H9 (cell line): ENCODE measurements around the gene KPNA2. TPM values are rescaled to one million over a fixed set of nuclear protein-coding genes. Genes with fewer than 3 reads are reported as not detected.
A peak's percentile ranks its signal among the peaks of the same experiment; 100 is the strongest.
"Not testable (repeated sequence)": the region's sequence is repeated elsewhere in the genome, so short reads cannot be mapped to it uniquely, and the experiment has no call there.

Experiments used
- DNase-seq: peaks from one replicate; pipeline ENCODE4 v3.0.0-alpha.2; 2017
- H2AFZ ChIP-seq: one replicate; pipeline ENCODE4 v1.6.1; 2013; ENCODE audit warnings: mild to moderate bottlenecking, low read length, control low read depth, moderate library complexity
- H2AK5ac ChIP-seq: 2 replicates; pipeline ENCODE4 v1.6.1; 2013; ENCODE audit warnings: low read length, control low read depth, mixed read lengths; ENCODE audit not compliant: insufficient read length
- H2BK120ac ChIP-seq: one replicate; pipeline ENCODE4 v1.6.1; 2013; ENCODE audit warnings: low read depth, mild to moderate bottlenecking, low read length, control low read depth, inconsistent platforms; ENCODE audit not compliant: poor library complexity, severe bottlenecking
- H2BK12ac ChIP-seq: 2 replicates; pipeline ENCODE4 v1.6.1; 2013; ENCODE audit warnings: low read length, control low read depth, mixed read lengths, low read depth; ENCODE audit not compliant: insufficient read length
- H2BK15ac ChIP-seq: 2 replicates; pipeline ENCODE4 v1.6.1; 2013; ENCODE audit warnings: low read depth, low read length, control low read depth
- H2BK20ac ChIP-seq: one replicate; pipeline ENCODE4 v1.6.1; 2013; ENCODE audit warnings: low read depth, mild to moderate bottlenecking, low read length, control low read depth, inconsistent platforms; ENCODE audit not compliant: poor library complexity, severe bottlenecking
- H2BK5ac ChIP-seq: 2 replicates; pipeline ENCODE4 v1.6.1; 2013; ENCODE audit warnings: low read length, control low read depth, mixed read lengths; ENCODE audit not compliant: insufficient read length
- H3K14ac ChIP-seq: 2 replicates; pipeline ENCODE4 v1.6.1; 2013; ENCODE audit warnings: low read length, control low read depth; ENCODE audit not compliant: insufficient read depth
- H3K18ac ChIP-seq: 2 replicates; pipeline ENCODE4 v1.6.1; 2013; ENCODE audit warnings: low read depth, mild to moderate bottlenecking, mixed read lengths, low read length, control low read depth; ENCODE audit not compliant: insufficient read length
- H3K23ac ChIP-seq: 2 replicates; pipeline ENCODE4 v1.6.1; 2013; ENCODE audit warnings: low read length, control low read depth, mixed read lengths, low read depth; ENCODE audit not compliant: insufficient read length
- H3K23me2 ChIP-seq: 2 replicates; pipeline ENCODE4 v1.6.1; 2013; ENCODE audit warnings: low read depth, mild to moderate bottlenecking, mixed read lengths, low read length, control low read depth; ENCODE audit not compliant: insufficient read length, poor library complexity, severe bottlenecking
- H3K27ac ChIP-seq: 2 replicates; pipeline ENCODE4 v1.5.1; 2013; ENCODE audit warnings: low read length, control low read depth, mixed read lengths, low read depth; ENCODE audit not compliant: insufficient read length
- H3K27me3 ChIP-seq: 2 replicates; pipeline ENCODE4 v1.6.1; 2013; ENCODE audit warnings: low read length, control low read depth, inconsistent platforms; ENCODE audit not compliant: insufficient read depth
- H3K4ac ChIP-seq: 2 replicates; pipeline ENCODE4 v1.6.1; 2013; ENCODE audit warnings: low read depth, mild to moderate bottlenecking, control low read depth, inconsistent platforms, low read length, moderate library complexity
- H3K4me1 ChIP-seq: 2 replicates; pipeline ENCODE4 v1.6.1; 2013; ENCODE audit warnings: low read length, control low read depth, inconsistent platforms; ENCODE audit not compliant: insufficient read depth
- H3K4me2 ChIP-seq: 2 replicates; pipeline ENCODE4 v1.6.1; 2013; ENCODE audit warnings: low read length, control low read depth, mixed read lengths; ENCODE audit not compliant: insufficient read length, insufficient read depth
- H3K56ac ChIP-seq: 2 replicates; pipeline ENCODE4 v1.6.1; 2013; ENCODE audit warnings: low read depth, mild to moderate bottlenecking, mixed read lengths, low read length, control low read depth; ENCODE audit not compliant: insufficient read length
- H3K79me1 ChIP-seq: 2 replicates; pipeline ENCODE4 v1.6.1; 2013; ENCODE audit warnings: low read depth, mild to moderate bottlenecking, moderate library complexity, low read length, control low read depth, inconsistent platforms; ENCODE audit not compliant: insufficient read depth, poor library complexity, severe bottlenecking
- H3K79me2 ChIP-seq: 2 replicates; pipeline ENCODE4 v1.6.1; 2013; ENCODE audit warnings: low read length, control low read depth, inconsistent platforms; ENCODE audit not compliant: insufficient read depth
- H3K9ac ChIP-seq: 2 replicates; pipeline ENCODE4 v1.6.1; 2013; ENCODE audit warnings: low read length, control low read depth, mixed read lengths; ENCODE audit not compliant: insufficient read length; ENCODE audit errors: extremely low read depth
- H3K9me3 ChIP-seq: one replicate; pipeline ENCODE4 v1.6.1; 2013; ENCODE audit warnings: low read depth, low read length, inconsistent platforms; ENCODE audit not compliant: control insufficient read depth
- H3T11ph ChIP-seq: one replicate; pipeline ENCODE4 v1.6.1; 2013; ENCODE audit warnings: mild to moderate bottlenecking, low read length, control low read depth, inconsistent platforms
- H4K20me1 ChIP-seq: one replicate; pipeline ENCODE4 v1.6.1; 2013; ENCODE audit not compliant: control insufficient read depth, insufficient read length, insufficient read depth
- H4K5ac ChIP-seq: 2 replicates; pipeline ENCODE4 v1.6.1; 2013; ENCODE audit warnings: low read depth, mild to moderate bottlenecking, mixed read lengths, low read length, control low read depth; ENCODE audit not compliant: insufficient read length
- H4K8ac ChIP-seq: replicated peaks from 2 replicates; pipeline ENCODE4 v1.6.1; 2013; ENCODE audit warnings: low read length, control low read depth, mixed read lengths, low read depth; ENCODE audit not compliant: insufficient read length
- H4K91ac ChIP-seq: 2 replicates; pipeline ENCODE4 v1.6.1; 2013; ENCODE audit warnings: low read depth, mild to moderate bottlenecking, moderate library complexity, mixed read lengths, low read length, control low read depth; ENCODE audit not compliant: insufficient read length
- H3K27ac Mint-ChIP-seq, 3 experiments: 2 replicates in 2 of 3; 3 replicates in 1 of 3; pipeline ENCODE4 v1.8.0; 2020 to 2021; ENCODE audit warnings: mixed read lengths in 3 of 3, mild to moderate bottlenecking in 1 of 3, moderate library complexity in 1 of 3
- H3K27me3 Mint-ChIP-seq: 2 replicates; pipeline ENCODE4 v1.8.0; 2021; ENCODE audit warnings: low read depth, mild to moderate bottlenecking, moderate library complexity, mixed read lengths
- H3K36me3 Mint-ChIP-seq, 3 experiments: 2 replicates in 2 of 3; 3 replicates in 1 of 3; pipeline ENCODE4 v1.8.0; 2020 to 2021; ENCODE audit warnings: low read depth in 3 of 3, mixed read lengths in 3 of 3; ENCODE audit not compliant: insufficient read depth in 1 of 3
- H3K4me1 Mint-ChIP-seq, 2 experiments: 2 replicates each; pipeline ENCODE4 v1.8.0; 2020; ENCODE audit warnings: mixed read lengths in 2 of 2
- H3K4me3 Mint-ChIP-seq, 2 experiments: 2 replicates in 1 of 2; 3 replicates in 1 of 2; pipeline ENCODE4 v1.8.0; 2020 to 2021; ENCODE audit warnings: mild to moderate bottlenecking in 2 of 2, mixed read lengths in 2 of 2, moderate library complexity in 1 of 2
- H3K9me3 Mint-ChIP-seq, 2 experiments: 2 replicates in 1 of 2; 3 replicates in 1 of 2; pipeline ENCODE4 v1.8.0; 2020; ENCODE audit warnings: mild to moderate bottlenecking in 2 of 2, mixed read lengths in 2 of 2, moderate library complexity in 1 of 2
- WGBS: extraction: QIAGEN DNeasy Blood & Tissue Kit; methylation state at CpG from one replicate; pipeline ENCODE4 v1.1.7; 2013; ENCODE audit warnings: missing lambda C conversion rate, low lambda C conversion rate, mixed read lengths; ENCODE audit not compliant: insufficient read length; ENCODE audit errors: extremely low coverage; 5-methylcytosine and 5-hydroxymethylcytosine counted together
- total RNA-seq: library from RNA; stranded (reverse); gene quantifications from 2 replicates; pipeline ENCODE4 v1.2.1, GENCODE V29; 2021

Gene KPNA2
- total RNA-seq, 1 experiment from 2014 or later, result 432 TPM

- H3K23ac ChIP-seq, H3K18ac ChIP-seq, H3K27me3 Mint-ChIP-seq, H2BK5ac ChIP-seq, H3K27ac ChIP-seq, H3K79me1 ChIP-seq, H2BK120ac ChIP-seq, H3K9me3 ChIP-seq, H3K23me2 ChIP-seq, H4K5ac ChIP-seq, H3T11ph ChIP-seq, H3K27me3 ChIP-seq, H3K4me1 ChIP-seq, H2BK12ac ChIP-seq, H3K4me1 Mint-ChIP-seq, H3K9me3 Mint-ChIP-seq, H3K56ac ChIP-seq, H2AFZ ChIP-seq, H4K20me1 ChIP-seq, H4K8ac ChIP-seq, H2BK15ac ChIP-seq, H2AK5ac ChIP-seq, H3K4me3 Mint-ChIP-seq, DNase-seq, H3K79me2 ChIP-seq, H4K91ac ChIP-seq, H3K4me2 ChIP-seq, H3K14ac ChIP-seq, H2BK20ac ChIP-seq, H3K9ac ChIP-seq, H3K4ac ChIP-seq: not testable (repeated sequence)
- peak overlapping the region in 1 of 3 experiments; percentile 83; a peak in 1 of 7 replicates for H3K27ac Mint-ChIP-seq
- H3K36me3 Mint-ChIP-seq, result peaks cover 5 to 12% (median 5%) of the 10 kb centered on the region in 3 experiments
- no CpG with 5 or more reads among the region's 57 CpGs for WGBS
These were observed 16.1 kb downstream of the KPNA2 start for GRCh38 chr17:68051321-68052312.
